ENCODE data around the gene ZAP70.
"Not testable (repeated sequence)": the region's sequence is repeated elsewhere in the genome, so short reads cannot be mapped to it uniquely, and the experiment has no call there.

- not testable (repeated sequence) for TF ChIP-seq EZH2 (IDR thresholded peaks at IDR 0.05); POLR2AphosphoS5 (IDR thresholded peaks at IDR 0.05; ENCODE audit: borderline replicate concordance, low read depth, low read length); FOXP2 (optimal IDR thresholded peaks at IDR 0.05; ENCODE audit: control extremely low read depth, extremely low read length, insufficient read depth)
Observed at GRCh38 chr2:97712175-97712574, 1.2 kb upstream of the ZAP70 start.

All from SK-N-MC (cell line).